Naive B cell (primary cell): ENCODE results near the gene ZSCAN22. TPM values are rescaled to one million over a fixed set of nuclear protein-coding genes. Genes with fewer than 3 reads are reported as not detected.
"Not testable (repeated sequence)": the region's sequence is repeated elsewhere in the genome, so short reads cannot be mapped to it uniquely, and the experiment has no call there.

Experiments used
- ATAC-seq, 2 donors: fragments of 150-1000 bp; cut with Tn5 transposase; 2 replicates each; pipeline ENCODE4 v1.10.0; 2021; ENCODE audit warnings: low read depth in 2 of 2, mild to moderate bottlenecking in 2 of 2, moderate library complexity in 2 of 2
- DNase-seq: peaks from one replicate; pipeline ENCODE4 v3.0.0; 2022
- H3K27ac Mint-ChIP-seq, 6 donors: one replicate each; pipeline ENCODE4 v1.8.0; 2020 to 2022; ENCODE audit warnings: mild to moderate bottlenecking in 6 of 6, mixed read lengths in 6 of 6, moderate library complexity in 5 of 6, inconsistent platforms in 2 of 6
- H3K27me3 Mint-ChIP-seq, 3 donors: one replicate each; pipeline ENCODE4 v1.8.0; 2021 to 2022; ENCODE audit warnings: mixed read lengths in 3 of 3, mild to moderate bottlenecking in 1 of 3
- H3K36me3 Mint-ChIP-seq, 2 donors: one replicate each; pipeline ENCODE4 v1.8.0; 2020 to 2022; ENCODE audit warnings: mixed read lengths in 2 of 2, inconsistent platforms in 1 of 2, mild to moderate bottlenecking in 1 of 2
- H3K4me1 Mint-ChIP-seq, 3 donors: one replicate each; pipeline ENCODE4 v1.8.0; 2020 to 2022; ENCODE audit warnings: mixed read lengths in 3 of 3, inconsistent platforms in 1 of 3, mild to moderate bottlenecking in 1 of 3, moderate library complexity in 1 of 3
- H3K4me3 Mint-ChIP-seq, 8 donors: one replicate each; pipeline ENCODE4 v1.8.0; 2020 to 2022; ENCODE audit warnings: mild to moderate bottlenecking in 8 of 8, mixed read lengths in 8 of 8, moderate library complexity in 8 of 8, inconsistent platforms in 2 of 8
- H3K9me3 Mint-ChIP-seq, 7 donors: one replicate each; pipeline ENCODE4 v1.8.0; 2020 to 2022; ENCODE audit warnings: mixed read lengths in 7 of 7, mild to moderate bottlenecking in 5 of 7, inconsistent platforms in 2 of 7, moderate library complexity in 1 of 7
- polyA plus RNA-seq, 6 donors: library from polyadenylated mRNA; unstranded; fragments of 300-500 nt; fragmentation: Illumina TruSeq; gene quantifications; one replicate each; pipeline ENCODE4 v1.2.3, GENCODE V29; 2021; ENCODE audit warnings: low read depth in 6 of 6

ZSCAN22 gene
- polyA plus RNA-seq, 6 donors from 2014 or later = 1.5 to 5.2 (median 2.1) TPM; not detected in 1

DNA sequence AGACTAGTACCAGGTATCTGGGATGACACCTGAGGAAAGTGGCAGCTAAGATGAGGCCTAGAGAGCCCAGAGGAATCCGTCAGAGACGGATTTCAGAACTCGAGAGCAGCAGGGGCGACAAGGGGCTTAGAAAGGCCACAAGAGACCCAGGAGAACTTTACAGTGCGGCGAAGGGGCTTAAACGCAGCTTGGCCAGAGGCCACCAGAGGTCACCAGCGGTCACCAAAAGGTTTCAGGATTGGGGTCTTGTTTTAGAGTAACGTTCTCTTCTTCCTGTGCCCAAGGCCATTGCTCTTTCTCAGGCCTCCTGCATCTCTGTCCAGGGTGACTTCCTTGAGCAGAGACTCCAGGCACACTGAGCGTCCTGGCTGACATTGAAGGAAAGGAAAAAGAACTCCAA, 2.2 kb downstream of the ZSCAN22 start:
- H3K27ac Mint-ChIP-seq = peak overlapping the region in 3 of 6 donors; percentile 48 to 67 (median 58)
- no peaks in the 10 kb centered on the region for H3K9me3 Mint-ChIP-seq
- peaks cover 0 to 10% (median 7%) of the 10 kb centered on the region in 3 donors for H3K4me1 Mint-ChIP-seq
- H3K27me3 Mint-ChIP-seq = no peaks in the 10 kb centered on the region
- no peaks in the 10 kb centered on the region for H3K36me3 Mint-ChIP-seq
- peak overlapping the region in 1 of 8 donors; percentile 43 for H3K4me3 Mint-ChIP-seq
- peak; percentile 24 for DNase-seq
- ATAC-seq = no peak

DNA sequence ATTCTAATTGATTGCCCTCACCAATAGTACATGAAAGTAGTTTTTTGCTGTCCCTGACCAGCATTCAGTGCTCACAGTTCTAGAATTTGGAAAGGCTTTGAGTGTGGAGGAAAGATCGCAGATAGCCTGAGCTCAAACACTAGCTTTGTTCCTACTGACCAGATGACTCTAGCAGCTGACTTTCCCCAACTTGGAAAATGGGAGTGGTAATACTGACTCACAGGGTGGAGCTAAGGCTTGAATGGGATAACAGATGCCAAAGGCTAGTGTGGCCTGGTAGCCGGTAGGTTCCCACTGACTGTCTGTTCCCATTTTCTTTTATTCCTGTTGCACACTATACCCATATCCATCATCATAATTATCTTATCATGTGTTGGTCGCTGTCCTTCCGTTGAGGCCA, 3.7 kb downstream of the ZSCAN22 start:
- Mint-ChIP-seq H3K27me3 (no peaks in the 10 kb centered on the region), H3K36me3 (peaks cover 0 to 8% of the 10 kb centered on the region in 2 donors), H3K4me1 (peaks cover 0 to 13% (median 9%) of the 10 kb centered on the region in 3 donors), H3K9me3 (no peaks in the 10 kb centered on the region), H3K27ac (peak overlapping the region in 3 of 6 donors; percentile 2 to 60 (median 8)), H3K4me3 (no peak overlapping the region)
- DNase-seq (no peak), ATAC-seq (no peak)

DNA sequence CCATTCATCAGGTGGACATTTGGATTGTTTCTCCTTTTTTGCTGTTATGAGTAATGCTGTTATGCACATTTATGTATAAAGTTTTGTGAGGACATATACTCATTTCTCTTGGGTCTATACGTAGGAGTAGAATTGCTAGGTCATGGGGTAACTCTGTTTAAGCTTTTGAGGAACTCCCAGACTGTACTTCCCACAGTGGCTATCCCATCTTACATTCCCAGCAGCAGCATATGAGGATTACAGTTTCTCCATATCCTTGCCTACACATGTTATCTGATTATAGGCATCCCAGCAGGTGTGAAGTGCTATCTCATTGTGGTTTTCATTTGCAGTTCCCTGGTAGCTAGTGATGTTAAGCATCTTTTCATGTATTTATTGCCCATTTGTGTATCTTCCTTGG, 5.9 kb downstream of the ZSCAN22 start:
- Mint-ChIP-seq H3K9me3 (no peaks in the 10 kb centered on the region), H3K27me3 (no peaks in the 10 kb centered on the region), H3K36me3 (peaks cover 0 to 14% of the 10 kb centered on the region in 2 donors), H3K4me1 (peaks cover 0 to 13% (median 9%) of the 10 kb centered on the region in 3 donors), H3K4me3 (no peak overlapping the region), H3K27ac (no peak overlapping the region)
- DNase-seq = no peak
- no peak for ATAC-seq

DNA sequence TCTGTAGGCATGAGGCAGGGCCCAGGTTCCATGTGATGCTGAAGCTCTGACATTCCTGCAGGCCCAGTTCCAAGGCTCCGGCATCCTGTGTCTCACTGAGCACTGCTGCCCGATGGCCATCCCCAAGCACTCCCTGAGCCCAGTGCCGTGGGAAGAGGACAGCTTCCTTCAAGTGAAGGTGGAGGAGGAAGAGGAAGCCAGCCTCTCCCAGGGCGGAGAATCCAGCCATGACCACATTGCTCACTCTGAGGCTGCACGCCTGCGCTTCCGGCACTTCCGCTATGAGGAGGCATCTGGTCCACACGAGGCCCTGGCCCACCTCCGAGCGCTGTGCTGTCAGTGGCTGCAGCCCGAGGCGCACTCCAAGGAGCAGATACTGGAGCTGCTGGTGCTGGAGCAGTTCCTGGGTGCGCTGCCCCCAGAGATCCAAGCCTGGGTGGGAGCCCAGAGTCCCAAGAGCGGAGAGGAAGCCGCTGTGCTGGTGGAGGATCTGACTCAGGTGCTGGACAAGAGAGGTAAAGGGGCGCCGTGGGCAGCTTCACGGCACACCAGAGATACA, 8.0 kb downstream of the ZSCAN22 start:
- Mint-ChIP-seq H3K27me3 (no peaks in the 10 kb centered on the region), H3K4me3 (no peak overlapping the region), H3K27ac (peak overlapping the region in 1 of 6 donors; percentile 25), H3K4me1 (peaks cover 0 to 8% (median 3%) of the 10 kb centered on the region in 3 donors), H3K36me3 (peaks cover 11 to 31% of the 10 kb centered on the region in 2 donors), H3K9me3 (no peaks in the 10 kb centered on the region)
- DNase-seq (no peak), ATAC-seq (no peak)

DNA sequence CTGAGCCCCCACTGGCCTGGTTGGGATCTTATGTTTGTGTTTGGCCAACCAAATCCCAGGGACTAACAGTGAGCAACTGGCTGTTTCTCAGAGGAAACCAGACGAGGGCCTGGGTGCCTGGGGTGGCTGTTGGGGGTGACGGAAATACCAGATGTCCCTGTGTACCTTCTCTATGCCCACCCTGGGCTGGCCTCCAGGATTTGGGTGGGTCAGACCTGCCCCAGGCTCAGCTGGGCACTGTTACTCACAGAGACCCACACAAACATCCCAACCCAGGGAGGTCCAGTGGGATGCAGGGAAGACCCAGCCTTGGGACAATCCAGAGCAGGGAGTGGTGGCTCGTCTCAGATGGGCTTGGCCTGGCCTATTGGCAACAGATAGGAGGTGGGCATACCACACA, 8.8 kb downstream of the ZSCAN22 start:
- Mint-ChIP-seq H3K36me3 (peaks cover 15 to 37% of the 10 kb centered on the region in 2 donors), H3K9me3 (no peaks in the 10 kb centered on the region), H3K4me1 (peaks cover 0 to 10% (median 3%) of the 10 kb centered on the region in 3 donors), H3K27me3 (no peaks in the 10 kb centered on the region), H3K4me3 (no peak overlapping the region), H3K27ac (no peak overlapping the region)
- ATAC-seq = no peak
- DNase-seq = no peak

DNA sequence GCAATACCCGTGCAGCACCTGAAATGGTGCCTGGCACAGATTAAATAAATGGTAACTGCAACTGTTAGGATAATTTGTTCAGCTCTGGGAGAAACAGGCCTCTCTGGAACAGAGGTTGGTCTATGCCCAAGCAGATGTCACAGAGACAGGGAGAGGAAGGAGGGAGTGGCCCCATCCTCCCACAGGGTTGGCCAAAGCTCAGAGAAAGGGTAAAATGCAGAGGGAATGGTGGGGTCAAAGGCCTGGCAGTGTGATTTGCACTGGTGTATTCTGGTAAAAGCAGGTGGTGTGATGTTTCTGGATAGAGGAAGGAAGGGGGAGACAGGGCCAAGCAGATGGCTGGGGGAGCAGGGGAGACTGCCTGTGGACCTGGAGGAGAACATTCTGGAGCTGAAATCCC, 9.4 kb downstream of the ZSCAN22 start:
- DNase-seq (no peak), ATAC-seq (no peak)
- Mint-ChIP-seq H3K27me3 (no peaks in the 10 kb centered on the region), H3K9me3 (no peaks in the 10 kb centered on the region), H3K27ac (no peak overlapping the region), H3K4me1 (peaks cover 3 to 9% (median 3%) of the 10 kb centered on the region in 3 donors), H3K36me3 (peaks cover 15 to 37% of the 10 kb centered on the region in 2 donors), H3K4me3 (no peak overlapping the region)

DNA sequence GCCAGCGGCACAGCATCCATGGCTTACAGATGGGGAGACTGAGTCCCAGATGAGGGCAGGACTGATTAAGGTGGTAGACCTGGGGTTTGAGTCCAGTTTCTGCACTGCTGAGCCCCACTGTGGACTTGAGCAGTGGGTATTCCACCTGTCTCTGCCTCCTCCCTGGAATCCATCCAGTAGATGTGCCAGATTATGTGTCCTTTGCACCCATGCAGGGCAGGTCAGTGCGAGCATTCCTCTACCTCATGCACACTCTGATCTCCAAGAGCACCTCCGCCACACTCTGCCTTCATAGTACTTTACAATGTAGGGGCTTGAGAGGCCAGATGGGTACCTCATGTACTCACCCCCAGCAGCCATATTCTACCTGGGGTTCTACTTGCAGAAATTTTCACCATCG, 10.0 kb downstream of the ZSCAN22 start:
- no peak for DNase-seq
- Mint-ChIP-seq H3K9me3 (no peaks in the 10 kb centered on the region), H3K4me1 (peaks cover 3 to 10% (median 5%) of the 10 kb centered on the region in 3 donors), H3K27me3 (no peaks in the 10 kb centered on the region), H3K27ac (peak overlapping the region in 1 of 6 donors; percentile 59), H3K4me3 (no peak overlapping the region), H3K36me3 (peaks cover 15 to 37% of the 10 kb centered on the region in 2 donors)
- ATAC-seq = no peak

DNA sequence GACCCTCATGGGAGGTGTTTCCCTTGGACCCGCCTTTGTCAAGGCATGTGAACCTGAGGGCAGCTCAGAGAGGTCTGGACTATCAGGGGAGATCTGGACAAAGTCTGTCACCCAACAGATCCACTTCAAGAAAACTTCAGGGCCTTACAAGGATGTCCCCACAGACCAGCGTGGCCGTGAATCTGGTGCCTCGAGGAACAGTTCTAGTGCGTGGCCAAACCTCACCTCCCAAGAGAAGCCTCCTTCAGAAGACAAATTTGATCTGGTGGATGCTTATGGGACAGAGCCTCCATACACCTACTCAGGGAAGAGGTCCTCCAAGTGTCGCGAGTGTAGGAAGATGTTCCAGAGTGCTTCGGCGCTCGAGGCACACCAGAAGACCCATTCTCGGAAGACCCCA, 11.5 kb downstream of the ZSCAN22 start:
- DNase-seq (no peak), ATAC-seq (no peak)
- no peak overlapping the region for H3K4me3 Mint-ChIP-seq
- H3K27me3 Mint-ChIP-seq = no peaks in the 10 kb centered on the region
- H3K27ac Mint-ChIP-seq = no peak overlapping the region
- no peaks in the 10 kb centered on the region for H3K9me3 Mint-ChIP-seq
- peaks cover 3 to 10% (median 5%) of the 10 kb centered on the region in 3 donors for H3K4me1 Mint-ChIP-seq
- peaks cover 15 to 37% of the 10 kb centered on the region in 2 donors for H3K36me3 Mint-ChIP-seq

DNA sequence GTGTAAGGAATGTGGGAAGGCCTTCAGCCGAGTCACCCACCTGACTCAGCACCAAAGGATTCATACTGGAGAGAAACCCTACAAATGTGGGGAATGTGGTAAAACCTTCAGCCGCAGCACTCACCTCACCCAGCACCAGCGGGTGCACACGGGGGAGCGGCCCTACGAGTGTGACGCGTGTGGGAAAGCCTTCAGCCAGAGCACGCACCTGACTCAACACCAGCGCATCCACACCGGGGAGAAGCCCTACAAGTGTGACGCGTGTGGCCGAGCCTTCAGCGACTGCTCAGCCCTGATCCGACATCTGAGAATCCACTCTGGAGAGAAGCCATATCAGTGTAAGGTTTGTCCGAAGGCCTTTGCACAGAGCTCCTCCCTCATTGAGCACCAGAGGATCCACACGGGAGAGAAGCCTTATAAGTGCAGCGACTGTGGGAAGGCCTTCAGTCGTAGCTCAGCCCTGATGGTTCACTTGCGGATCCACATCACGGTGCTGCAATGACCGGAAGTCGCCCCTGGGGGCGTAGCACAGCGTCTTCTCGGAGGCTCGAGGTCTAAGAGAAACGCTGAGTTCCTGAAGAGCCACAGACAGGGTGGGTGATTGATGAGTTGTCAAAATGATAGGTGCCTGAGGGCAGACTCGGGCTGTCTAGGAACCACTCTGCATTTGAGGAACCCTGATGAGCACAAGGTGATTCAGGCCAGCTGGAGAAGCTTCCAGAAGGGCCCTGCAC, 12.2 kb downstream of the ZSCAN22 start:
- peaks cover 15 to 37% of the 10 kb centered on the region in 2 donors for H3K36me3 Mint-ChIP-seq
- peaks cover 3 to 10% (median 5%) of the 10 kb centered on the region in 3 donors for H3K4me1 Mint-ChIP-seq
- H3K27me3 Mint-ChIP-seq = no peaks in the 10 kb centered on the region
- ATAC-seq (no peak), DNase-seq (no peak)
- H3K4me3 Mint-ChIP-seq = no peak overlapping the region
- H3K9me3 Mint-ChIP-seq = no peaks in the 10 kb centered on the region
- H3K27ac Mint-ChIP-seq = no peak overlapping the region

DNA sequence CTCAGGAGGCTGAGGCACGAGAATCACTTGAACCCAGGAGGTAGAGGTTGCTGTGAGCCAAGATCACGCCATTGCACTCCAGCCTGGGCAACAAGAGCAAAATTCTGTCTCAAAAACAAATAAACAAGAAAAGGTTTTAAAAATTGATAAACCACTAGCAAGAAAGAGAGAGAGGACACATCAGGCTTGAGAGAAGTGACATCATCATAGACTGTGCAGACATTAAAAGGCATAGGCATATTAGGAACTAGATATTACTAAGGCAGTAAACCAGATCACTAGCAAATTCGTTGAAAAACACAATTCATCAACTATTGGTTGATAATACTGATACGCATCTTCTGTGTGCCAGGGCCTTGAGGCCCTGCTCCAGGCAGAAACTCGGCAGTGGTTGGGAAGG, 18.8 kb downstream of the ZSCAN22 start:
- Mint-ChIP-seq H3K27ac (peak overlapping the region in 4 of 6 donors; percentile 23 to 74 (median 30)), H3K27me3 (no peaks in the 10 kb centered on the region), H3K4me3 (peak overlapping the region; percentile 57 to 98 (median 94)), H3K36me3 (peaks cover 0 to 8% of the 10 kb centered on the region in 2 donors), H3K9me3 (no peaks in the 10 kb centered on the region), H3K4me1 (peaks cover 18 to 36% (median 21%) of the 10 kb centered on the region in 3 donors)
- DNase-seq (no peak), ATAC-seq (no peak)

DNA sequence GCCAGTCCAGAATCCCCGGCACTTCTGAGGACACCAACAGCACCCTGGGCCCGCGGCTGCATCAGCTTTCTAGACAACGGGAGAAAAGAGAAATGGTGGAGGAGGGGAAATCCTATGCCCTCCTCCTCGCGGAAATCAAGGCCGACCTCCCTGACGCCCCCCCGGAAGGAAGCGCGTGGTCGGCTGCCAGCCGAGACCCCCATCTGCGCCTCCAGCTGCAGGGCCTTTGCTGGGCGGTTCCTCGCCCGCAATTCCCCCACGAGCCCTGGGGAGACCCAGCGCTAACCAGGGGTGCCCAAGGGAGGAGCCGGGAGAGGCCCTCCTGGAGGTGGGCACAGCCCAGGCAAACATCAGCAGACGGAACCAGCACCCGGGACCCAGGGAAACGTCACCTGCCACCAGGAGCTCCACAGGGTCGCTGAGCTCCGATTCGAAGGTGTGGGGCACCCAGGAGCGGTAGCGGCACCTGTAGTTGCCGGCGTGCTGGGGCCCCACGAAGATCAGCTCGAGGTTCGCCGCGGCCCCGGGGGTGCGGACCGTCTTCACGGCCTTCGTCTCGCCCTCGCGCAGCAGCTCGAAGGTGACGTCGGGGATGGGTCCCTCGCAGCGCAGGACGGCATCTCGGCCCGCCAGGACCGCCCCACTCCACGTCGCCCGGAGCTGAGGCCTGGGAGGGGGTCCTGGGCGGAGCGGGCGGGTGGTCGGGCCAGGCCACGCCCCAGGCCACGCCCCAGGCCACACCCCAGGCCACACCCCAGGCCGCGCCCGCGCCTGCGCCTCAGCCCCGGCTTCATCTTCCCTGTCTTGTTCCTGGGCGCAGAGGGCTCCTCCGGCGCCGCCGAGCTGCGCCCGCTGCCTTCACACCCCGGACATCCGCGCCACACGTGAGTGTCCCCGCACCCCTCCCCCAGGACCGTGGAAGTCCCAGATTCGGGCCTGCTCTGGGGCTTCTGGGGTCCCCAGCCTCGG, 20.5 kb downstream of the ZSCAN22 start:
- H3K4me3 Mint-ChIP-seq = peak overlapping the region; percentile 91 to 98 (median 95)
- peaks cover 16 to 45% (median 29%) of the 10 kb centered on the region in 3 donors for H3K4me1 Mint-ChIP-seq
- peak overlapping the region in 5 of 6 donors; percentile 74 to 95 (median 91) for H3K27ac Mint-ChIP-seq
- no peaks in the 10 kb centered on the region for H3K9me3 Mint-ChIP-seq
- peaks cover 0 to 8% of the 10 kb centered on the region in 2 donors for H3K36me3 Mint-ChIP-seq
- peak; percentile 89 for ATAC-seq
- DNase-seq = peak; percentile 74
- no peaks in the 10 kb centered on the region for H3K27me3 Mint-ChIP-seq

DNA sequence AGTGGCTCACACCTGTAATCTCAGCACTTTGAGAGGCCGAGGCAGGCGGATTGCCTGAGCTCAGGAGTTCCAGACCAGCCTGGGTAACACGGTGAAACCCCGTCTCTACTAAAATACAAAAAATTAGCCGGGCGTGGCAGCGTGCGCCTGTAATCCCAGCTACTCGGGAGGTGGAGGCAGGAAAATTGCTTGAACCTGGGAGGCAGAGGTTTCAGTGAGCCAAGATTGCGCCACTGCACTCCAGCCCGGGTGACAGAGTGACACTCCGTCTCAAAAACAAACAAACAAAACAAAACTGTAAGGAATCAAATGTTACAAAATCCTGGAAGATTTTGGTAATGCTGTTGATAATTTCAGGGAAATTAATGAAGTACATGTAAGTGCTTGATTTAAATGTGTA, 21.3 kb downstream of the ZSCAN22 start:
- H3K9me3 Mint-ChIP-seq, DNase-seq, H3K36me3 Mint-ChIP-seq, H3K27me3 Mint-ChIP-seq: not testable (repeated sequence)
- peak overlapping the region; percentile 91 to 98 (median 95) for H3K4me3 Mint-ChIP-seq
- peaks cover 20 to 47% (median 33%) of the 10 kb centered on the region in 3 donors for H3K4me1 Mint-ChIP-seq
- peak; percentile 2 to 4 for ATAC-seq
- H3K27ac Mint-ChIP-seq = peak overlapping the region in 4 of 6 donors; percentile 74 to 95 (median 78)

DNA sequence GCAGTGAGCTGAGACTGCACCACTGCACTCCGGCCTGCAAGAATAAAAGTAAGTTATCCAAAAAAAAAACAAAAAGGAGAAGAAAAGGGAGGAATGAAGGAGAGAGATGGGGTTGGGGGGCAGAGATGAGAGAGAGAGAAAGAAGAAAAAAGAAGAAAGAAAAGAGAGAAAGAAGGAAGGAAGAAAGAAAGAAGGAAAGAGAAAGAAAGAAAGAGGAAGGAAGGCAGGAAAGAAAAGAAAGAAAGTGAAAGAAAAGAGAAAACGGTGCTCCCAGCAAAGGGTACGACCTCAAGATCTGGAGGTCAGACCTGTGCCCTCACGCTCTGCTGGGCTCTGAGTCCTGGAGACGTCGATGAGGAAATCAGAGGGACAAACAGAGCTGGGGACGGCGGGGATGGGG, 22.8 kb downstream of the ZSCAN22 start:
- peaks cover 20 to 47% (median 33%) of the 10 kb centered on the region in 3 donors for H3K4me1 Mint-ChIP-seq
- no peaks in the 10 kb centered on the region for H3K9me3 Mint-ChIP-seq
- ATAC-seq = no peak
- H3K36me3 Mint-ChIP-seq = peaks cover 0 to 8% of the 10 kb centered on the region in 2 donors
- no peaks in the 10 kb centered on the region for H3K27me3 Mint-ChIP-seq
- DNase-seq = no peak
- peak overlapping the region in 4 of 6 donors; percentile 36 to 96 (median 86) for H3K27ac Mint-ChIP-seq
- H3K4me3 Mint-ChIP-seq = peak overlapping the region; percentile 58 to 95 (median 72)
